Mesothelial cell of epicardium (in vitro differentiated cells): ENCODE data around the gene AKAP8. TPM values are rescaled to one million over a fixed set of nuclear protein-coding genes. Genes with fewer than 3 reads are reported as not detected.

ENCODE experiments used
- DNase-seq, 2 experiments: peaks; one replicate each; pipeline ENCODE4 v3.0.0; 2021; ENCODE audit warnings: low spot score in 2 of 2; ENCODE audit not compliant: unreplicated experiment in 2 of 2
- H3K27ac Mint-ChIP-seq: 2 replicates; pipeline ENCODE4 v1.8.0; 2021; ENCODE audit warnings: mixed read lengths
- H3K27me3 Mint-ChIP-seq: 2 replicates; pipeline ENCODE4 v1.8.0; 2021; ENCODE audit warnings: low read depth, mixed read lengths
- H3K36me3 Mint-ChIP-seq: 2 replicates; pipeline ENCODE4 v1.8.0; 2021; ENCODE audit warnings: mixed read lengths
- H3K4me1 Mint-ChIP-seq: 2 replicates; pipeline ENCODE4 v1.8.0; 2021; ENCODE audit warnings: mixed read lengths
- H3K4me3 Mint-ChIP-seq: 2 replicates; pipeline ENCODE4 v1.8.0; 2021; ENCODE audit warnings: mild to moderate bottlenecking, moderate library complexity, mixed read lengths
- H3K9me3 Mint-ChIP-seq: 2 replicates; pipeline ENCODE4 v1.8.0; 2021; ENCODE audit warnings: mixed read lengths
- CTCF ChIP-seq: fragments of 200-600 bp; sonication (generic); IDR thresholded peaks from one replicate; pipeline ENCODE4 v1.5.0; 2021; ENCODE audit warnings: antibody characterized with exemption; ENCODE audit not compliant: unreplicated experiment
- total RNA-seq: library from RNA; stranded (reverse); gene quantifications from 3 replicates; pipeline ENCODE4 v1.2.1, GENCODE V29; 2021

AKAP8 gene
- total RNA-seq, 1 donor from 2014 or later, result 43.5 TPM

- peaks cover 41% of the 10 kb centered on the region for H3K36me3 Mint-ChIP-seq
- H3K9me3 Mint-ChIP-seq, result peaks cover 3% of the 10 kb centered on the region
Observed at GRCh38 chr19:15424692-15425272, 45.2 kb upstream of the AKAP8 start.

DNA sequence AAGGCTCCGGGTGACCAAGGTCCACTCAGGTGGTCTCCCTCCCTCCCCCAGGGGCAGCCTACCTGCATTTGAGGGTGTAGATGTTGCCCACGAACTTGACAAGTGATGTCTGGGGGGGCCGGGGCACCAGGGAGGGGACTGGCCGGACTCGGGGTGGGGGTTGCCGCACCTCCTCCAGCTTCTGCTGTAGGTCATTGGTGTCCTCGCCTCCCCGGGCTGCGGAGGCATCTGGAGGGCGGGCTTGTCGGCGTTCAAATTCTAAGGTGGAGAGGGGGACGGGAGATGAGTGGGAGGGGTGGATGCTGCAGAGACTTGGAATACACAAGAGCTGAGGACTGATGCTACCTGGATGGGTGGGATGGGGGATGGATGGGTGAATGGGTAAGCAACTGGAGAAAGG lies 44.5 kb upstream of the AKAP8 start:
- peaks cover 41% of the 10 kb centered on the region for H3K36me3 Mint-ChIP-seq
- H3K4me3 Mint-ChIP-seq, result no peak overlapping the region
- no peak for TF ChIP-seq CTCF
- H3K9me3 Mint-ChIP-seq, result peaks cover 3% of the 10 kb centered on the region
- H3K27me3 Mint-ChIP-seq, result no peaks in the 10 kb centered on the region
- H3K27ac Mint-ChIP-seq, result no peak overlapping the region
- DNase-seq, result no peak
- H3K4me1 Mint-ChIP-seq, result peaks cover 1% of the 10 kb centered on the region

More at GRCh38 chr19:15424692-15425272, 45.2 kb upstream of the AKAP8 start:
- H3K27ac Mint-ChIP-seq, result no peak overlapping the region
- H3K27me3 Mint-ChIP-seq, result no peaks in the 10 kb centered on the region
- TF ChIP-seq CTCF, result no peak
- H3K4me3 Mint-ChIP-seq, result no peak overlapping the region
- DNase-seq, result no peak
- H3K4me1 Mint-ChIP-seq, result no peaks in the 10 kb centered on the region

- Mint-ChIP-seq H3K36me3 (peaks cover 41% of the 10 kb centered on the region), H3K27me3 (no peaks in the 10 kb centered on the region), H3K4me3 (no peak overlapping the region), H3K4me1 (peaks cover 2% of the 10 kb centered on the region), H3K27ac (no peak overlapping the region), H3K9me3 (peaks cover 3% of the 10 kb centered on the region)
- DNase-seq, result no peak
- TF ChIP-seq CTCF, result no peak
Observed at GRCh38 chr19:15423130-15423529, 43.5 kb upstream of the AKAP8 start.

DNA sequence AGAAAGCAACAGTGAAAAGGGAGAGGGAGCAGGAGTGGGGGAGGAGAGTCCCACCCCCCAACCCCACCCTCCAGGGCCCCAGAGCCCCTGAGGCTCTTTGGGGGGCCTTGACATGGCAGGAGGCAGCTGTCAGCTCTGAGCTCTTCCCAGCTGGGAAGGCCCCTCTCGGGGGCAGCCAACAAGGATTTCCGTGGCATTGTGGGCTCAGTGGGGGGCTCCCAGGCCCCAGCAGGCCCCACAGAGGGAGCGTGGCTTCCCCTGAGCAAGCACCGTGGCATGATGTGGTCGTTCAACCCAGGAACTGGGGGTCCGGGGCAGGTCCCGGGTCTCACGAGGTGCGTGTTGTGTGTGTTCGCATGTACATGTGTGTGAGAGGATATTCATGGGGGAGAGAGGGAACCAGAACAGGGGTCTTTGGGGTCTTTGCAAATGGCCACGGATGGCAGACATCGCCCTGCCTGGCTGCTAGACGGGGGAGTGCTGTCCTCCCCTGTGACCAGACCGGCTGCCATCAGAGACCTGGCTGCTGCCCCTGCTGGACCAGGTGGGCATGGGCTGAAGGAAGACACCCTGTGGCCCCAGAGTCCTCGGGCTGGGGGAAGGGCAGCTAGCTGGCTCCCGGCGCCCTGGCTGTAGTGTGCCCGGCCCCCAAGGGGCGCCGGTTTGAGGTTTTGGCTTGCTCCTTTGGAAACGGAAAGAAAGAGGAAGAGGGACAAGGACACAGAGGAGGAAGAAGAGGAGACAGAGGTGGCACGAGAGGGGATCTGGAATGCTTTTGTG lies 42.9 kb upstream of the AKAP8 start:
- peaks cover 3% of the 10 kb centered on the region for H3K9me3 Mint-ChIP-seq
- H3K4me3 Mint-ChIP-seq, result no peak overlapping the region
- H3K36me3 Mint-ChIP-seq, result peaks cover 39% of the 10 kb centered on the region
- no peak for TF ChIP-seq CTCF
- no peak overlapping the region for H3K27ac Mint-ChIP-seq
- DNase-seq, result no peak
- no peaks in the 10 kb centered on the region for H3K27me3 Mint-ChIP-seq
- peaks cover 8% of the 10 kb centered on the region for H3K4me1 Mint-ChIP-seq

- H3K4me1 Mint-ChIP-seq, result peaks cover 14% of the 10 kb centered on the region
- H3K9me3 Mint-ChIP-seq, result peaks cover 3% of the 10 kb centered on the region
- no peak for TF ChIP-seq CTCF
- no peaks in the 10 kb centered on the region for H3K27me3 Mint-ChIP-seq
- H3K36me3 Mint-ChIP-seq, result peaks cover 33% of the 10 kb centered on the region
- no peak overlapping the region for H3K4me3 Mint-ChIP-seq
- H3K27ac Mint-ChIP-seq, result peak overlapping the region; percentile 21
- DNase-seq, result no peak
Observed at GRCh38 chr19:15421721-15422260, 42.2 kb upstream of the AKAP8 start.
